Activated CD8-positive, alpha-beta memory T cell treated with anti-CD3 and anti-CD28 coated beads, Interleukin-2, amount 50 U/mL, for 24 hours (primary cell): ENCODE results near the gene VPS26A.
A peak's percentile ranks its signal among the peaks of the same experiment; 100 is the strongest.

Experiments used
- DNase-seq: peaks from one replicate; pipeline ENCODE4 v3.0.0-alpha.2; 2020; ENCODE audit errors: extremely low read depth

The VPS26A gene

DNA sequence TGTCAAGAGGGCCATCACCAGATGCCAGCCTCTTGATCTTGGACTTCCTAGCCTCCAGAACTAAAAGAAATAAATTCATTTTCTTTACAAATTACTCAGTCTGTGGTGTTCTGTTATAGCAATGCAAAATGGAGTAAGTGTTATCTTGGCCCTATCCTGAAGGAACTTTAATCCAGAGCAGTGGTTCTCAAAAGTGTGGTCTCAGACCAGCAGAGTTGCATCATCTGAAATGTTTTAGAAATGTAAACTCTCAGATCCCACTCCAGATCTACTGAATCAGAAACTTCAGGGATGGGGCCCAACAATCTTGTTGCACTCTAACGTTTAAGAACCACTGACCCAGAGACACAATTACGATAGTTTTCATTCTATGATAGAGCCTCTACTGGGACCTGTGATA is 52.8 kb downstream of the VPS26A start:
- no peak for DNase-seq

DNA sequence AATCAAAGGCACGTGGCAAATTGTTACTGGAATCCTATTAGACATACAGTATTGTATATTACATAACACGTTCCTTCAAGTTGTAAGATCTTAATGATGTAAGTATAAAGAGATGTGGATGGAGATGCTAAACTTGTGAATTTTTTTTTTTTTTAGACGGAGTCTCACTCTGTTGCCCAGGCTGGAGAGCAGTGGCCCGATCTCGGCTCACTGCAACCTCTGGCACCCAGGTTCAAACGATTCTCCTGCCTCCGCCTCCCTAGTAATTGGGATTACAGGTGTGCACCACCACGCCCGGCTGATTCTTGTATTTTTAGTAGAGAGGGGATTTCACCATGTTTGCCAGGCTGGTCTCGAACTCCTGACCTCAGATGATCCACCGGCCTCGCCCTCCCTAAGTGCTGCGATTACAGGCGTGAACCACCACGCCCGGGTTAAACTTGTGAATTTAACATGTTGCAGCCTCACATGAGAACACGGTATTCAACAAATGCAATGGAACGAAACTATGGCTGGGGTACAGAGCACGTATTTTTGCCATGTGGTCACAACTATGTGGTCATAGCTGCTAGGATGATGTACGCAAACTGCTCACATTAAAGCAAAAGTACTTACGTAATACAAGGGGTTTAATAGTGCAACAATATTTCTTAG is 55.2 kb downstream of the VPS26A start:
- no peak for DNase-seq

DNA sequence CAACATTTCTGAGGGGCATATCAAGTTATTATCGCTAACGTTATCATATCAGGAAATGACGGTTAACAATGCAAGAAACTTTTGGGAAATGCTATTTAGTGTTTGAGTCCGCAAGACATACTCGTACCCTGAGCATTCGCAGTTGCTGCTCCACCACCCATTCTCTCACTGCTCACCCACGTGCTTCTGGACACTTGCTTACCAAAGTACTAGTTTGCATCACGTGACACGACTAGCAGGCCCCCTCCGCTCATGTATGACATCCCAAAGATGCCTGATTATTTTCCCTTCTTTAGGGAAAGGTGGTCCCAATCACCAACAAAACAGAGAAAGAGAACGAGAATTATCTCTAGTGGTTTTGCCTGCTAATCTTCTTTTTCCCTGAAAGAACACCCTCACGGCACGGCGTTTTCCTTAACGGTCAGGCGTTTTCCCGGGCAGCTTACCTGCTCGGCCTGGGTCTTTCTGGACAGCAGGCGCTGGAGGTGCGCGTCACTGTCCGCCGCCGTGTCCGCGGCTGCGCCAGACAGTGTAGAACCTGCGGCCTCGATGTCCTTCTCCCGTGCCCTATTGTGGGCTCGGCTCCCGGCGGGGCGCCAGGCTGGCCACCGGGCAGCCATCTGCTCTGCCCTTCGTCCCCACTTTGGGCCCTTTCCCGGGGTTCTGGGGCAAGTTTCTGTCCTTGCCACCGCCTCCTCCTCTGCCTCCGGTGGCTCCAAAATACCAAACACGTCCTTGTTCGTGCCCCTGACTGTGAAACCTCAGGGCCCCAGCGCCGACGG is 56.0 kb downstream of the VPS26A start, which contains the start of gene SUPV3L1:
Gene SUPV3L1, plus strand, starts transcription at position 492 of the 782 bp plus-strand sequence. Its CDS starts 58 bp downstream, at position 550.
- peak; percentile 75 for DNase-seq

DNA sequence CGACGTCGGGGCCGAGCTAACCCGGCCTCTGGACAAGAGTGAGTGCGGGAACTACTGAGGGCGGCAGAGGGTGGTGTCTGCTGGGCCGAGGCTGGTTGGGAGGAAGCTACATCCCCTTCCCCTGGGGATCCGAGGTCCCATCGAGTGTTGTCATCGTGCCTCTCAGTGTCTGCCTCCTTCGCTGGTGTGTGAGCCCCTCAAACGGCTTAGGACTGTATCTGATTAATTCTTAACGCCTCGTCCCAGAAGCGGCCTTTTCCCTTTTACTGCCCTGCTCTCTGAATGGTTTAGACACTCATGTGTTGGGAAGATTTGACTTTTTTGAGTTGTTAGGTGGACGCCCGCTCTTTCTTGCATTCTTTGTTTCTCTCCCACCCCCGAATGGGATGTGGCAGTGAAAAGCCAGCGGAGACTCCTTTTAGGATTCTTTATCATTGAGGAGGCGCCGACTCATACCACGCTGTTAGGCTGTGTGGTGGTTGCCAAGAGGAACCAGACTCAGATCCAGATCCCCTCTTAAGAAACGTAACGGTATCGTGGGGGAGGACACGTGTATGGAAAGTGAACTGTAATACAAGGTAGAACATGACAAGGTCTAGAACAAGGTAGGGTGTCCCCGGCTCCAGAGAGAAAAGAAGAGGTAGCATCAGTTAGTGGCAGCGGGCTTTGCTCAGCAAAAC is 56.7 kb downstream of the VPS26A start:
- DNase-seq, result no peak

DNA sequence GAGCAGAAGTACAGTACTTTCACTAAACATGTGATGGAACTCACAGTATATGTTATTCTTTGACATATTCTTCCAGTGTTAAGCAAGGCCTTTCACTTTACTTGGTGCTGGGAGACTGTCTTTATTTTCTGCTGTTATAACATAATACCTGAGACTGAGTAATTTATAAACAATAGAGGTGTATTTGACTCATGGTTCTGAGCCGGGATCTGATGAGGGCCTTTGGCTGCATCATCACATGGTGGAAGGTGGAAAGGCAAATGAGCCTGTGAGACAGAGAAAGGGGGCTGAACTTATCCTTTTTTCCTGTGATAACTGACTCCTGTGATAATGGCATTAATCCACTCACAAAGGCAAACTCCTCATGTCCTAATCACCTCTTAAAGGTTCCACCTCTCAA is 57.5 kb downstream of the VPS26A start:
- DNase-seq, result no peak

DNA sequence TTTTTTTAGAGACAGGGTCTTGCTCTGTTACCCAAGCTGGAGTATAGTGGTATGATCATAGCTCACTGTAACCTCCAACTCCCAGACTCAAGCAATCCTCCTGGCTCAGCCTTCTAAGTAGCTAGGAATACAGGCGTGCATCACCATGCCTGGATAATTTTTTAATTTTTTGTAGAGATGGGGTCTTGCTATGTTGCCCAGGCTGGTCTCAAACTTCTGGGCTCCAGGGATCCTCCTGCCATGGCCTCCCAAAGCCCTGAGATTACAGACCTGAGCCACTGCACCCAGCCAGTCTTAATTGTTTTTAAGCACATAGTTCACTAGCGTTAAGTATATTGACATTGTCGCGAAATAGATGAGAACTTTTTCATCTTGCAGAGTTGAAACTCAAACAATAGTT is 58.0 kb downstream of the VPS26A start:
- no peak for DNase-seq

DNA sequence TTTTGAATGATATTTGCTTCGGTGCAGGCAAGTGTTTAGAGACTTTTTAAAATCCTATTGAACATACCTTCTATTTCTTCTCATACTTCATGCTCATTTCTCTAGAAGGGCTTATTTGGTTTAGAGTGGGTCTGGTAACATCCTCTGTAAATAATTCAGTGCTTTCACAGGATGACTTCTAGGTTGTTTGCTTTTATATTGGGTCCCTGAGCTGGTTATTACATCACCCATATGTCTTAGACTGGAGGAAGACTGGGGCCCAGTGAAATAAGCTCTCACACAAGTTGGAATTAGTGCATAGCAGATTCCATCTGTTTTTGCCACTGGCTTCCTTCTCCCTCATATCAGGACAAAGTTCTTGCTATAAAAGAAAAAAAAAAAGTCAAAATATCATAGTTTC is 62.5 kb downstream of the VPS26A start:
- no peak for DNase-seq

DNA sequence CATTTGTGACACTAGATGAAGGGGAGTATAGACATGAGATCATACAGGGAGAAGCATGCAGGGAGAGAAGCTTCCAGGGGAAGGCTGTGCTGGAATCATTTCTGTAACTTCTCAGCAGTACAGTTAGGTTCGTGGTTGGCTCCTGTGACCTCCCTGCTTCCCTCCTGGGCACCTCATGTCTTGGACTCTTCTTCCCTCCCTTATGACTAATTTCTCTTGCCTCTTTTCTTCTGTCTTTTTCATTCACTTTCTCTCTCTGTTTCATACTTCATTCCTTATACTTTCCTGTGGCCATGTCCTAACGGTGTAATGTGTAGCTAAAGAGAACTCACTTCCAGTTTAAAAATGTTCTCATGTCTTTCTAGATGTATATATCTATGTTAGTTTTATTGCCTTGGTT is 77.1 kb downstream of the VPS26A start:
- DNase-seq, result no peak

DNA sequence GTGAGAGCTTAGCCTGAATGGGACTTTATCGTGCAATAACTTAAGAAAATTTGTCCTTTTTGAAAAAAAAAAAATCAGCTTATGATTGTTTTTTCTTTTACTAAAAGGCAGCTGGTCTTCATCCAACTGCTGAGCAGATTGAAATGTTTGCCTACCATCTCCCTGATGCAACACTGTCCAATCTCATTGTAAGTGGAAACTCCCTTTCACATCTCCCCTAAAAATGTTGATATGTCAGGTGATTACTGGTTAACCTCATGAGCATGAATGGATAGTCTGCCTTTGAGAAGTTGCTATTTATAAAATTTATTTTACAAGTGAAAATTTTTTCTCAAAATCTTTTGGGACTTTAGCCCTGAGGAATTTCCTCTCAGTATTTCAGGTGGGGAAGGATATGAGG is 78.4 kb downstream of the VPS26A start:
- DNase-seq, result no peak

DNA sequence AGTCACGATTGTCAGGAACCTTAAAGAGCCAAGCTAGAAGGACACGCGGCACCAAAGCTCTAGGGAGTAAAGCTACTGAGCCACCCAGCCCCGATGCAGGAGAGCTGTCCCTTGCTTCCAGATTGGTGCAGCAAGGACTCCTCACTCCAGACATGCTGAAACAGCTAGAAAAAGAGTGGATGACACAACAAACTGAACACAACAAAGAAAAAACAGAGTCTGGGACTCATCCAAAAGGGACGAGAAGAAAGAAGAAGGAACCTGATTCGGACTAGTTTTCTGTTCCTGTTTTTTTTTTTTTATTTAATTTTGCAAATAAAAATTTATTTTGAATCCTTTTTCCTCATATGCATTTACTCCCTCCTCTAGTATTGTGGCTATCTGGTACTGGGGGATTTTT is 84.8 kb downstream of the VPS26A start:
- no peak for DNase-seq

DNA sequence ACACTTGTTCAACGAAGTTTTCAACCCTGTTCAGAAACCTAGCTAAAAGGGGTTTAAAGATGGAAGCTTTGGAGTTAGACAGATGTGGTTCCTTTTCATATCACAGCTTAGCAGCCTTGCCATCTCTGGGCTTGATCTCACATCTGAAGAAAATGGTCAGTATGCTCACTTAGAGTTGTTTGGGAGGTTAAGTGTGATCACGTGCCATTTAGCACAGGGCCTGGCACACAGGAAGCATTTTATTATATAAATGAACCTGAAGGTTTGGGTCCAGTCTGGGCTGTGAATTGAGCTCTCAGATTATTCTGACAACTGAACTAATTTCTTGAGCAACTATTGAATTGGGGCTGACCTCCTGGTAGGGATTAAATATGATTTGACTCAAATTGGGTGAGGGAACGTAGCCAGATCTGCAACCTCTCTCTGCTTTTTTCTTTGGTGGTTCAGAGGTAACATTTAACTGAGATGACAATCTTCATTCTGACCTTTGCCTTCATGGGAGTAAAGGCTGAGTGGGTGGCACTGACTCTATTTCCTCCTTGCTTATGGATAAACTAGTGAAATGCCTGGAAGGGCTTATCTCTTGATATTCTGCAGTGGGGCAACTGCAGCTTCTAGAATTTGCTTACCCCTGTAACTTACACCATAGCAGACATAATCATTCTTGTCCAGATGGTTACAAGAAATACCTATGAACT is 86.0 kb downstream of the VPS26A start:
- DNase-seq, result no peak

DNA sequence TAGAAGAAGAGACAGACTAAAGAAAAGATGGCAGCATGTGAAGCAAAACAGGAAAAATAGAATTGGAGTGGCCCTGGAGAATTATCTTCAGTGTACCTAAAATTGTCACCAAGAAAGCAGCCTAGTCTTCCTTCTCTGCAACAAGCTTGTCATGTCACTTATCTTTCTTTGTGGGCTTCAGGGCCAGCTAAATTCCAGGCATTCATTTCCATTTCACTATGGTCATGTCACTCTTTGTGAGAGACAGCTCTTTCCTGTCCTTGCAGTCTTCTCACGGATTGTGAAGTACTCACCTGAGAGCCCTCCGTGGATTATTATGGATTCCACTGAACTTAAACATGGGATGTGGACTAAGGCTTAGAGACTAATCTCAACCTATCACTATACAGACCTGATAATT is 87.1 kb downstream of the VPS26A start:
- DNase-seq, result no peak

DNA sequence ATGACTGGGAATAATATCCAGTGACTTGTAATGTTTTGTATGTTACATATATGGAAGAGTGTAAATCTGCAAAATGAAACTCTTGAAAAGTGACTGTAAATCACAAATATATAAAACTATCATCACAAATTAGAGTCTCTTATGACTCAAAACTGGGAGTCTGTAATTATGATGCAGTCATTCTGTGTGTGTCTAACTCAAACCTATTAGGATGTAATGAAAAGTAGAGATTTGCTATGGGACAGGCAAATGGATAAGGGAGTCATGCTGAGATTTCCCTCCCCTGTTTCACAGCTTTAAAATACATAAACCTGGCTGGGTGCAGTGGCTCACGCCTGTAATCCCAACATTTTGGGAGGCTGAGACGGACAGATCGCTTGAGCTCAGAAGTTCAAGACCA is 87.5 kb downstream of the VPS26A start:
- DNase-seq, result no peak

DNA sequence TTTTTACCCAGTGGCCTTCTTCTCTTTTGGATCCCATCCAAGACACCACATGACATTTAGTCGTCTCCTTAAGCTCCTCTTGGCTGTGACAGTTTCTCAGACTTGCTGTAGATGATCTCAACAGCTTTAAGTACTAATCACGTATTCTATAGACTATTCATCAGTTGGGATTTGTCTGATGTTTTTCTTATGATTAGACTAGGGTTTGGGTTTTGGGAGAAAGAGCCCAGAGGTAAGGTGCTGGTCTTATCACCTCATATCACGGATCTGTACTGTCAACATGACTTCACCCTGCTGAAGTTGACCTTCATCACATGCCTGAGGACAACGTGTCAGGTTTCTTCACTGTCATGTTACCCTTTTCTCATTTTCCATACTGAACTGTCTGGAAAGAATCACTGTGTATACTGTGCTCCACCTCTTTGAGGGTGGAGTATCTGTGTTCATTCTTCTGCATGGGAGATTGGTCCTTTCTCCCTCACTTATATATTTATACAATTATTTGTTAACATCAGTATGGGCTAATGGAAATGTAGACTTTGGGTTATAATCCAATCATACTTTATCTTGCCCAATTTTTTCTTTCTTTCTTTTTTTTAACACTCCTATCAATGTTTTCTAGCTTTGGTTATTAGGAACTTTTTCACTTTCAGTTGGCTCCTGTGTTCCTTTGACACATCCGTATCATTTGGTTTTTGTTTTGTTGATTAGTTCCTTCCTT is 89.8 kb downstream of the VPS26A start:
- DNase-seq, result no peak

DNA sequence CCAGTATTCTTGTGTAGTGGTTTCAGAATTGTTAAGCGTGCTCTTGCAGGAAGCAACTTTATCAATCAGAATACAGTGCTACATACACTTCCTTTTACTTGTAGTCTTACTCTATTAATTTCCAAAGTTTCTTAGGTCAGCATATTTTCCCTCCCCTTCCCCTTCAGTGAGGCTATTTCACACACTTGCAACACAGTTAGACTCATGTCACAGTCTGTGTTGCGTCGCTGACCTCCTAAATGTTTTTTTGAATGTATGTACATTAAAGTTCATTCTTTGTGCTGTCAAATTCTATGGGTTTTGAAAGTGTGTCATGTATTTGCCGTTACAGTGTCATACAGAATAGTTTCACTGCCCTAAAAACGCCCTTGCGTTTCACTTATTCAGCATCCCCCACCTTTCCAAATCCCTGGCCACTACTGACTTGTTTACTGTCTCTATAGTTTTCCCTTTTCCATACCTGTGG is 90.7 kb downstream of the VPS26A start:
- no peak for DNase-seq

DNA sequence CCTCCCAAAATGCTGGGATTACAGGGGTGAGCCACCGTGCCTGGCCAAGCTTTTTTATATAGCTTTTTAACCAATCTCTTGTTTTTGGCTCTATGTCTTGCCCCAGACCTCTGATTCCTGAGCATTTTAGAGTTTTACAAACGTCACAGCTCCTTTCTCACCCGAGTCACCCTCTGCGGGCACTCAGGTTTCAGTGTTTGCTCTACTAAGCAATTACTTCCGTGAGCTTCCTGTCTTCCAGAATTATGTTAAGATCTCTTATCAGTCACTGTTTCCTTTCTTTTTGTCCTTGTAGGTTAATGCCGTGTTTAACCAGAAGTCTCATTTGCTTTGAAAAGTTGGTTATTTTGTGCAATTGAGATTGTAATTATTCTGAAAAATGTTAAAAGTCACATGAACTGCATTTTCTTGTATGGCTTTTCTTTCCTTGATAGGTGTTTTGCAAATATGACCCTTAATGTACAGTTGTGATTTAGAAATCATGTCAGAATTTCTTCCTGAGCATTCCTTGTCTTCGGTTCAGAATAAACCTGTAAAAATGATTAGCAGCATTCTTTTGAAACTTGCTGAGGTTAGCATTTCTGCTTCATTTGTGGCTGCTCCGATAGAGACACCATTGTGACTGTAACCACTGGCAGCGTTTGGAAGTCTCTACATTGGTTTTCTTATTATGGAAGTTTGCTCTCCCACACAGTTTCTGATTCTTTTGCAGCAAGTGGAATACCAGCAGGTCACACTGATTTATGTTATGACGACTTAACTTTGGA is 91.6 kb downstream of the VPS26A start:
- no peak for DNase-seq

DNA sequence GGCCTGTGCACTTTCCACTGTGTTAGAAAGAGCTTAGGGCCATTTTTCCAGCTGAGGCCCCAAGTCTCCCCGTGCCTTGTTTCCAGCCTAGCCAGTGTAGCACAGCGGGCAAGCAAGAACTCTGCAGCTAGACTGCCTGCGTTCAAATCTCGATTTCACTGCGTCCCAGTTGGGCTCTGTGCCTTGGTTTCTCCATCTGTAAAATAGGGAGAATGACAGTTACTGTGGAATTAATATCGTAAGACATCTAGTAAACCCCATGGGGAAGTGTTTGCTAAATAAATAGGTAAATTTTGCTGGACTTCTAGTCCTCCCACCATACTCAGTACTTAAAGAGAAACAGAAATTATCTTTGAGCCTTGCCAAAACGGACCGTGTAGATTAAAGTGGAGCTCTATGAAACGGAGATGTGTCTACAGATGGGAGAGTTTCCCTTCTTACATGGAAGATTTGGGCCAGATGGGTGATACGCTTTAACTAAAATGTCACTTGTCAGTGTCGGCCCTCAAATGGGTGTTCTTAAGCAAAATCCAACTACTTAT is 92.7 kb downstream of the VPS26A start:
- DNase-seq, result no peak

DNA sequence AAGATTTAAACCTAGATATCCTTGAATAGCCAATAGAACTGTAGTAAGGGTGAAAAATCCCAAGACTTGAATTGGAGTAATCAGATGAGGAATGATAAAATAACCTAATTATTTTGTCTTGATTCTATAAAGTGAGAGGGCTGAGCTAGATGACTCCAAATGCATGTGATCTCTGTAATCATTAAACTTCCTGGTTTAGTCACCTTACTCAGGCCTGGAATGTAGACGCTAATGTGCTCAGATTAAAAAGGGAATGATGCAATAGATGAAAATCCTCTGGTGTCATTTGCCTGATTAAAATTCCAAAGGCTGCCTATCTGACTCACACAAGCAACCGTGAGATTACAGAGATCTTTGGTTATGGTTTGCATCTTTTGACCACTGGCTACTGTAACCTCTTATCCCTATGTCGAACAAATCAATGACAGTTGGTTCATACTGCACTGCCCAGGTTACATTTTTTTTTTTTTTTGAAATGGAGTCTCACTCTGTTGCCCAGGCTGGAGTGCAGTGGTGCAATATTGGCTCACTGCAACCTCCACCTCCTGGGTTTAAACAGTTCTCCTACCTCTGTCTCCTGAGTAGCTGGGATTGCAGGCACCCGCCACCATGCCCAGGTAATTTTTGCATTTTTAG is 93.3 kb downstream of the VPS26A start:
- DNase-seq, result no peak

DNA sequence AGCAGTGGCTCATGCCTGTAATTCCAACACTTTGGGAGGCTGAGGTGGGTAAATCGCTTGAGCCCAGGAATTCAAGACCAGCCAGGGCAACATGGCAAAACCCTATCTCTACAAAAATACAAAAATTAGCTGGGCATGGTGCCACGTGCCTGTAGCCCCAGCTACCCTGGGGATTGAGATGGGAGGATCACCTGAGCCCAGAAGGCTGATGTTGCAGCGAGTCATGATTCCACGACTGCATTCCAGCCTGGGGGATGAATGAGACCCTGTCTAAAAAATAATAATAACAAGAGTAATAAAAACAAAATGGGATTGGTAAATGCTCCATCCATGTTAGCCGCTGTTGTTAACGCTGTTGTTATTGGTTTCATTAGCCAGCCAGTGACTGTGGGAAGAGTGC is 94.9 kb downstream of the VPS26A start:
- DNase-seq, result no peak

DNA sequence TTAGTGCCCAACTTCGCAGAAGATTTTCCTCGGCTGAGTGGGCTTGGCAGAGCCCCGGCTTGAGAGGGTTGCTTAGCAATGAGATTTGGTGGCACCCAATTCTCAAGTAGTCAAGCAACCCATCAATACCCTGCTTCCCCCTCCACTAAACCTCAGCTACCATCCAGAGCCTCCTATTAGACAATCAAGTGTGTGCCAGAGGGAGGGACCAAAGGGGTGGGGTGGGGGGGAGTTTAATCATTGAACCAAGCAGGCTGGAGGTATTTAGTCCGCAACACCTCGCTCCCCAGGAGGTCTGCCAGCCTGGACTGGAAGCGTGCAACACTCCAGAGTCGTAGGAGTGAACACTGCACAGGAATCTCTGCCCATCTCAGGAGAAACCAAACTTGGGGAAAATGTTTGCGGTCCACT is 96.1 kb downstream of the VPS26A start, which contains the start of gene HKDC1:
Gene HKDC1, plus strand, starts transcription at position 292 of the 411 bp plus-strand sequence. Its CDS starts 104 bp downstream, at position 396.
- no peak for DNase-seq
